Skin of body (tissue), 2 donors: ENCODE measurements around the gene STIP1. TPM values are rescaled to one million over a fixed set of nuclear protein-coding genes. Genes with fewer than 3 reads are reported as not detected.
A peak's percentile ranks its signal among the peaks of the same experiment; 100 is the strongest.

Experiments
- DNase-seq: peaks from one replicate; lab custom pipeline; 2025; lab: John Stamatoyannopoulos, UW
- total RNA-seq: library from RNA; depleted of rRNA; stranded (reverse); fragments of >200 nt; gene quantifications from one replicate; pipeline ENCODE4 v1.2.3, GENCODE V29; 2014

The STIP1 gene
- total RNA-seq = 67.6 TPM

DNA sequence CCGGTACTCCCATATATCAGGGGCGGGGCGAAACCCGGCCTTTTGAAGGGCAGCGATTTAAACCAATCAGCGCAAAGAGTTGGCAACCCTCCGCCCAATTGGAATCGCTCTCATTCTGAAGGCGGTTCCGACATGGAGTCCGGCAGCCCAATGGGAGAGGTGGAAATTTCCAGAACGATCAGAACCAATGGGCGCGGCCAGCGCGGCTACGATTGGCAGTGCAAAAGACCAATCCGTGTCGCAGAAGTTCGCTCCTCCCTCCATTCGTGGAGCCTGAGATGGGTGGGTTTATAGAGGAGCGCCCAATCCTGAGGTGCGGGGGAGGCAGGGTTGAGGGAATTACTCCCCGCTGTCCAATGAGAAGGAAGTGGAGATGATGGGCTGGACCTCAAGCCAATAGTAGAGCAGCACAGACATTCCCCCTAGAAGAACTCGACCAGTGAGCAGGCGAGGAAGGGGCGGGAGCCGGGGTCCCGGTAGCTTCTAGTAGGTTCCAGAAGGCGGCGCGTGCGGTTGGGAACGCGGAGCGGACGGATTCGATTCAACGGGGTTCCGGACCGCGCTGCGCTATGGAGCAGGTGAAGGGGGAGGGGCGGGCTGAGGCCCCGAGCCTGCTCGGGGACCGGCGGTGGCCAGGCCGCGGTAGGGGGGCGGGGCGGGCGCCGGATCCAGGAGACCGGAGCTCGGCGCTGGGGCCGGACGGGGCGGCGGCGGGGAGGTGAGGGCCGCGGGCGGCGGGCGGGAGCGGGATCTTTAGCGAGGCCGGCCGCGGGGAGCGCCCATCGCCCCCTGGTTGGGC is at the start of gene STIP1:
TSS of gene STIP1 (plus strand) at position 479 of the 799 bp plus-strand sequence. CDS start at position 570, 91 bp downstream.
- DNase-seq = peak; percentile 100

DNA sequence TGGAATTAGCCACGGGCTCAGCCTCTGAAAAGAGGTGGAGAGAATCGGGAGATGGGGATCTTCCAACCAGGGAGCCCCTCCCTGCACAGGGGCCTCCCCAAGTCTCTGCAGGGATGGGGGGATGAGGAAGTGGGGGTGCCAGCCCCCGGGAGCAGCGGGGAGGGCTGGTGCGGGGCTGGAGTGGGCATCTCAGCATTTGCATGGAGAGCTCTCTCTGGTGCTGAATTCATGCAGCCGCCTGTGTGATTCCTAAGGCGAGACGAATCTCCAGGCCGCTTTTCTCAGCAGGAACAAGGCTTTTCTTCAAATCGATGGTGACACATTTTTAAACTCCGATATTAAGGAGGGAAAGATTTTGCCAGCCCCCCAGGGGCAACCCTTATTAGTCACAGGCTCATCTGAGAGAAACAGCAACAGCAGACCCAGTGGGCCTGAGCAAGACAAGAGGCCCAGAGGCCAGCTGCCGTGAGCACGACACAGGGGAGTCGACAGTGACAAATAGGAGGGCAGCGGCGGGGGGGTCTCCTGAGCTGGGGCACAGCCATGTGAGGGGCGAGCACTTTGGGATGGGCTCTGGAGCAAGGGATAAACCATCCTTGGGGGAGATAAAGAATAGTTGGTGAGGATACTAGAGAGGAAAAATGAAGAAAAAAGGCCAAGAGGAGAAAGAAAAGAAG is 49.1 kb upstream of the STIP1 start:
- no peak for DNase-seq

DNA sequence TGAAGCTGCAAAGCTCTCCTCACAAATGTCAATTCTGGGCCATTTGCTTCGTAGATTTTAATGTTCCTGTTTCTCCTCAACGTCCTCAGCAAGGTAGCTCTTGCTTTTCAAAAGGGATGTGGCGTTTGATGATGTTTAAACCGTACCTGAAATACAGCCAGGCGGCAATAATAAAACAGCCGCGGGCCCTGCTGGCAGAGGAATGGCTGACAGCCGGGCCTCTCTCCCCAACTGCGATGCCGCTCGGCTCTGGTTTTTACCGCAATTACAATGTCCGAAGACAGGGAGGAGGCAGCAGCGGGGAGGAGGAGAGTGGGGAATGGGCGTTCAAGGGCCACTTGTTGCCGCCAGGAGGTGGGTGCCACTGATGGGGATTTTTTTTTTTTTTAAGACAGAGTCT is 47.6 kb upstream of the STIP1 start:
- no peak for DNase-seq

DNA sequence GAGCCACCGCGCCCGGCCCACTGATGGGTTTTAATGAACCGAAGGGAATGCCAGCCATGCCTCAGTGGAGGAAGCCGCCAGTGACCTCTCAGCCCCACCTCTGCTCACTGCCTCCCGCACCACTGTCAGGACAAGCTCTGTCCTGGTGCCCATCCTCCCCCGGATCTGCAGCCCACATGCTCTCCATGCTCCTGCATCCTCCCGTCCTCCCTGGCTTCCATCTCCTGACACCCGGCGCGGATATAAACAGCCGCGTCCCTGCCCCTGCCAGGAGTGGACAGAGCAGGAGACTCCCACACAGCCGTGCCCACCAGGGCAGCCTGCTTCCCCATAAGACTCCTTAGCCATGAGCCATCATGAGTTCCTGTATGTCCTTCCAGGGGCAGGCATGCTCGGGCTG is 46.9 kb upstream of the STIP1 start:
- DNase-seq = no peak

DNA sequence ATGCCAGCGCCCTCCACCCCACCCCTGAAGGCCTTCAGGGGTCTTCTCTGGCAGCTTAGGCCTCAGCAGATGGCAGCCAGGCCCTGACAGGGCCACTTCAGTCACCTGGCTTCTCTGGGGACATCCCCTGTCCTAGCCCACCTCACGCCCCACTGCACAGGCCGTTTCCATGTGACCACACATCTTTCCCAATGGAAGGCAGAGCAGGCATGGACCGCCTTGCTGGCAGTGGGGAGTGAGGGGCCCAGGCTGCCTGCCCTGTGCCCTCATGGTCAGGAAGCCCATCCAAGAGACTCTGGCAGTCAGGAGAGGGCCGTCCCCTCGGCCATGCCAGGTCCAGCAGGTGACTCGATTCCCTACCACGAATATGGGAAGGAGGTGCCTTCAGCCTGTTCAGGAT is 45.9 kb upstream of the STIP1 start:
- no peak for DNase-seq

DNA sequence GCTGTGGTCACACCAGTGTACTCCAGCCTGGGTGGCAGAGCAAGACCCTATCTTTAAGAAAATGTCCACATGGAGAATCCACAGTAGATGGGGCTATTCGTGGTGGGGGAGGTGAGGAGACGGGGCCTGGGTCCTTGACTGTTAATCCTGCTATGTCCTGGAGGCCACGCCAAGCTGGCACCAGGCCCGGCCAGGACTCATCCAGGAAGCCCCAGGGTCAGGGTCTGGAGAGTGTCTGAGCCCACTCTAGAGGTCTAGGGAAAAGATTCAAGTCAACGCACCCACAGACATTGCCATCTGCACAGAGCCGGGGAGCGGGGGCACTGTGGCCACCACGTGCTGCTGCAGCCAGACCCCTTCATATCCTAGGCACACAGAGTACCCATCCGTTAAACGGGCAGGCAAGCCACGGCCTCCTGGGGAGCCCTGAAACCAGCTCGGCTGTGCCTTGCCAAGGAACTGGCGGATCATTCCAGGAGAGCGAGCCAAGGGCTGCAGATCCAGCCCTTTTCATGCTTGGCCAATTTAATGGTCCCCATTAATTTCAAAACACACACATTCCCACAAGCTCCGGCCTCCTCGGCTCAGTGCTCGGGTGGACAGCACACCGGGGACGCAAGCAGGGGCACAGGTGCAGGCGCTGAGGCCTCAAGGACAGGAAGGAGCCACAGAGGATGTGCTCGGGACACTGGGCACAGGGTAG is 44.7 kb upstream of the STIP1 start:
- no peak for DNase-seq

DNA sequence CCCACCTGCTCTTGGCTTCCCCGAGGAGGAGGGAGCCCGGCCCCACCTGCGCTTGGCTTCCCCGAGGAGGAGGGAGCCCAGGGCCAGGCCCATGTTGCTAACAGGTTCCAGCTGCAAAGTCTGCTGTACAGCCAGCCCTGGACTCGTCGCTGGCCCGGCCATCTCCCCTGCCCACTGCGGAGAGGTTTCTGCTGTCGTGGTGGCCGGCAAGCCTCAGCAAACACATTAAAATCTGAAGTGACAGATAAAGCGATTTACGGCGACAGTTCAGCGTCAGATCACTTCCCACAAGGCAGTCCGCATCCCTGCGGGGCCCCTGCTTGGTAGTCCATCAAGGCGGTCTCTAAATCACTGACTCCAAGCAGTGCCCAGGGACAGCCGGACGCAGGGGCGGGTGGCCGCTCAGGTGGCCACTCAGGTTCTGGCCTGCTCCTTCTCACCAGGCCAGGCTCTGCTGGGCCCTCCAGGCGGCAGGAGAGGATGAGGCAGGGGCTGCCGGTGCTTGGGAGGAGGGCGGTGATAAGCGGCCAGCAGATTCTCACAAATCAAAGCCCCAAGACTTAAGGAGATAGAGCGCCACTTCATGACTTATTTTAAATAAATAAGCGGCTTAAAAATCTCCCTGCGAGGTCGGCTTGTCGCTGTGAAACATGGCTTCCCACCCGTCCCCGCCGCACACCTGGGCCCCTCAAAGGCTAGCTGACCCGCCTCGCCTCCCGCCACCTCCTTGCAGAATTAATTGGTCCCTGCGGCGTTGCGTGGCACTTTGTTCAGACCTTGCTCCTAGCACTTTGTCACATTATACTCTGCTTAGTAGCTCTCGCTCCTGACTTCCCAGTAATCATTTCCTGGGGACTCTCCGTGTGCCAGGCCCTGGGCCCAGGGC is 41.1 kb upstream of the STIP1 start:
- no peak for DNase-seq

DNA sequence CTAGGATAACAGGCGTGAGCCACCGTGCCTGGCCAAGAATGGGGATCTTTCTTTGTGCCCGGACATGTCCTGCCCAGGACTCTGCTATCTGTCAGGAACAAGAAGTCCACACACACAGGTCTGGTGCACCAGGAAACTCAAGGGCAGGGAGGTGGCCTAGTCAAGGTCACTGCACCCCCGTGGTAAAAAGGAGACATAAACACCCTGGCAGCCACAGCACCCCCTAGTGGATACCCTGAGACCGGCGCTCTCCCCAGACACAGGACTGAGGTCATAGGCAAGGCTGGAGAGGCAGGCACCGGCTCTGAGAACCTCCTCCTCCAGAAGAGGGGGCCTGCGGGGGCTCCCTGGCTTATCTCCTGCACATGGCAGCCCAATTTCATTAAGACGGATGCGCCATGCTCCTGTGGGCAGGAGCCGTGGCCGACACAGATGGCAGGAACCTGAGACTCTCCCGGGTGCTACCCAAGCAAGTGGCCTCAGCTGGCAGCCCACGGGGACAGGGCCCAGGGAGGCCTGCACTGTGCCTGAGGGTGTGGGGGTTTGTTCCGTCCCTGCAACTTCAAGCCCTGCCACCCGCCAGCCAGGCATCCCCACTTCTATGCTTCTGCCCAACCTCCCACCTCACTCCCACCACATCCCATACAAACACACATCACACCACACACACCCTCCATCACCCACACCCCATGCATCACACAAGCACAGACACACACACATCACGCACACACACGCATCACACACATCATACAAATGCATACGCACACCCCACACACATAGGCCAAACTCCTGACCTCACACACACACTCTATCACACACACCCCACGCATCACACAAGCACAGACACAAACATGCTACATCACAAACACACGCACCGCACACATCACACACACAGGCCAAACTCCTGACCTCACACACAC is 39.7 kb upstream of the STIP1 start:
- DNase-seq = no peak

DNA sequence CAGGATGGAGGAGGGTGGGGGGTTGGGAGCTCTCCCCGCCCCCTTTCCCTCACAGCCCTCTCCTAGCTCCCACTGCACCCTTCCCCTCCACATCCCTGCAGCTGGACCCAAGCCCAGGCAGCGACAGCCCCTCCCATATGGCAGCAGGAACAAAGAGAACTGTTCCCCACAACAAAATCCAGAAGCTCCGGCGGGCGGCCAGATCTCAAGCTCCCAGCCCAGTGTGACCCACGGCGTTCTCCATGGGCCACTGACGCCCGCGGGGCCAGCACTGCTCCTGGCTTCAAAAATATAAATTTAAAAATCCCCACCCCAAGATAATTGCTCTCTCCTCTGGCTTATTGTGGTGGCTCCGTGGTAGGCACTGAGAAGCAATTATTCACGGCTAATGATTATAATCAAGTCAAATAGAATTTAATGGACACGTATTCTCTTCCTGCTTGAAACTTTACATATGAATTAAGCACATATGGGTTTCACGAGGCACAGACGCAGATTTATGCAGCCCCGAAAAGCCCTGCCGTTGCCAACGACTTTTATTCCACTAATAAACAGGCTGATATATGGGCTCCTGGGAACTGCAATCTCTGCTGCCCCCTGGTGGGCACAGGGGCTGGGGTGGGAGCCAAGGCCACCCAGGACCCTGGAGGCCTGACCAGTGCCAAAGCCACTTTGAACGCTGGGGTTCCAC is 37.6 kb upstream of the STIP1 start:
- peak; percentile 88 for DNase-seq

DNA sequence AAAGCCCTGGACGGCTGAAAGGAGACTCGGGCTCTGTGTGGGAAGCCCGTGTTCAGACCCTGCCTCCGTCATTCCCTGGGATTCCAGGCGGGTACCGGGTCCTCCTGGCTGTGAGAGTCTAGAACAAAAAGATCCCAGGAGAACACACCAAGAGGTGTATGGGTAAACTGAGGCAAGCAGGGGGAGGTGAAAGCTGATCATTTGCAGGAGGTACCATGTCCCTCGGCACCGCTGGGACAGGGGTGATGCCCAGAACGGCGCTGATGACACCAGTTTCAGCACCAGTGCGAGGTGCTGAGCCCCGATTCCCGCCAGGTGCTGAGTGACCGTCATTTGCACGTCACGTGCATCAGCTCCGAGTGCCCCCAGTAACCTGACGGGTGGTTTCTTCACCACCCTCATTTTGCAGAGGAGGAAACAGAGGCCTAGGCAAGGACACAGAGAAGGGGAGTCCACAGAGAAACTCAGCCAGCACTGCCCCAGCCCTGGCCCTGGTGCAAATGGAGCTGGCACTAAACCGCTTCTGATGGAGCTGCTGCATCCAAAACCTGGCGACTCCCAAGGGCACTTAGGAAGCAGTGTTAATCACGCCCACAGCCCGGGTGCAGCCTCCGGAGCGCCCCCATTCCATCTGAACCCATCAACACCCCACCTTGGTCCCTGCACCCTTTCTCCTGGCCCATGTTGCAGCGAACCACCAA is 36.9 kb upstream of the STIP1 start:
- no peak for DNase-seq

DNA sequence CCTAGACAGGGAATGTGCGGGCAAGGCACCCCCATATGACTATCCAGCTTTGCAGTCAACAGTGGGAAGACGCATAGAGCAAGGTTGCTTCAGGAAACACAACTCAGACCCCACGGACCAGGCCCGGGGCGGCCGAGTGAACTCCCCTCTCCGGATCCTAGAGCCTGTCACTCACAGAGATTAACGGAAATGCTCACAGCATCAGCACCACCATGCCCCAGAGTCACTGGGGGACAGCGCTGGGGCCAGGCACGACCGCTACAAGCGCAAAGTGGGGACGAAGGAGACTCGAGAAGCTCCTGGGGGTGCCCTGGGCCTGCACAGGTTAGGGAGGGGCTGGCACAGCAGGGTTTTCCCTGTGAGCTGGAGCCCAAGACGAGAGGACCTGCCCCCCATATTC is 35.9 kb upstream of the STIP1 start:
- no peak for DNase-seq

DNA sequence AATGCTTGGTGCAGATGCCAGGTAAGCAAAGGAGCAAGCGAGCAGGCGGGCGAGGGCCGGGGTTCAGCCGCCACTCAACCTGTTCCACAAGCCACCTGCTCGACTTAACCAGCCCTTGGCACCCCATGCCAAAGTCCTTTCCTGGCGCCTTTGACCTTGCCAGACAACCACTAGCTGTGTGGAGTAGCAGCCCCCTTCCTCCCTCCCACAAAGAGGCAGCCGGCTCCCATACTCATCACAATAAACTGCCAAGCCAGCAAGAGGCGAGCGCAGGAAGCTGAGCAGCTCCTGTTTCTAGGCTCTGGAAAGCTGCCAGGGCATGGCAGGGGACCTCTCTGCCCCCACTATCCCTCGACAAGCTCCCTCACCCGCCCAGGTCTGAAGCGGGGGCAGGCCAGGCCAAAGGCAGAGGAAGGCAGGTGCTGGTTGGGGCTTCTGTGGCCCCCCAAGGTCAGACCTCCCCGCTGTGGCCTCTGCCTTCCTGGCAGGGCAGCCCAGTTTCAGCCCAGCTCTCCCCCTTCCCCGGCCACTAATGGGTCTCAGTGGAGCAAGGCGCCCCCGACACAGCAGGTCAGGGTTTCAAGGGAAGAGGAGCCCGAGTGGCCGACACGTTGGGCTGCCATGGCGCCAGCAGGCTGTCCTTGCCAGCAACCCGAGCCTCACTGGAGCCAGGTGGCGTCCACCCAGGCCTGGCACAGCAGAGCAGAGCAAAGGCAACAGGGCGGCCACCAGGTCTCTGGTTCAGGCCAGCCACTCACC is 35.3 kb upstream of the STIP1 start:
- DNase-seq = no peak

DNA sequence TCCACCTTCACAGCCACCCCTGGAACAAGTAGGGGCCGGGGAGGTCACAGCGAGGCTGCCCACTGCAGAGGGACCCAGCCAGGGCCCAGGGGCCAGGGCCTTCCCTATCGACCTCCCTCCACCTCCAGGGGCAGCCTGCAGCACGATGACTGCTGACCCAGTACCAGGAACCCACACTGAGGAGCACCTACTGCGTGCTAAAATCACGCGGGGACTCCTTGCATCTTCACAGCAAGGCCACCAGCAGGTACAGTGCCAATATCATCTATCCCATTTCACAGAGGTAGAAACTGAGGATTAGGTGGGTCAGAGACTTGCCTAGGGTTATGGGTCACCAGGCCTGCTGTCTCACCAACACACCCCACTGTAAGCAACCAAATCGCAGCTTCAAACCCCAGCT is 34.6 kb upstream of the STIP1 start:
- no peak for DNase-seq

DNA sequence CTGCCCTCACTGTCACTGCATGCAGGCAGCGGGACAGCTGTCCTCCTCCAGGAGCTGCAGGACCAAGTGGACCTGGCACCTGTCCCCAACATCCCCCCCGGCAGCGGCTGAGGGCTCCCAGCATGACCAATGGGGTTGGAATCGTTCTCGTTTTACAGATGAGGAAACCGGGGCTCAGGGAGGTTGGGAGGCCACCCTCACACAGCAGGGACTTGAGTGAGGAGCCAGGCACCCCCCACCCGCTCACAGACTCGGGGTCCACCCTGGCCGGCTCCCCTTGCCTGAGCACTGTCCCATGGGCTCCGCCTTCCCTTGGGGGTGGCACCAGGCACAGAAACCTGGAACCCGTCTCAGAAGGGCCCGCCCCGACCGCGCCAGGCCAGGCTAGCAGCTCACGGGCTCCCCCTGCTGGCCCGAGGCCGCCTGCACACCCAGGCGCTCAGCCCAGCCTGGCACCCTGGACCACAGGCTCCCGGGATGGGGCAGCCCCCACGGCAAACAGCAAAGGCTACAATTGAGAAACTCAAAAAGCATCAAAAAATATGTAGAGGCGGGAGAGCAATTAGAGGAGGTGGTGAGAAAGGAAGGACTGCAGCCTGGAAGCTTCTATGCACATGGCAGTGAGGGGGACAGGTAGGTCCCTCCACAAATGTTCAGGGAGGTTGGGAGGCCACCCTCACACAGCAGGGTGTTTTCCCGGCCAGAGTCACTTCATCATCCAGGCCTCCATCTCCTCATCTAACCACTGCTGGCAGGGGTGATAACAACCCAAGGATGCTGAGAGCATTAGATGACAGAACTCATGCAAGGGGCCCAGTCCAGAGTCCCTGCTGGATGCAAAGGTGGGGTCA is 32.9 kb upstream of the STIP1 start:
- peak; percentile 18 for DNase-seq

DNA sequence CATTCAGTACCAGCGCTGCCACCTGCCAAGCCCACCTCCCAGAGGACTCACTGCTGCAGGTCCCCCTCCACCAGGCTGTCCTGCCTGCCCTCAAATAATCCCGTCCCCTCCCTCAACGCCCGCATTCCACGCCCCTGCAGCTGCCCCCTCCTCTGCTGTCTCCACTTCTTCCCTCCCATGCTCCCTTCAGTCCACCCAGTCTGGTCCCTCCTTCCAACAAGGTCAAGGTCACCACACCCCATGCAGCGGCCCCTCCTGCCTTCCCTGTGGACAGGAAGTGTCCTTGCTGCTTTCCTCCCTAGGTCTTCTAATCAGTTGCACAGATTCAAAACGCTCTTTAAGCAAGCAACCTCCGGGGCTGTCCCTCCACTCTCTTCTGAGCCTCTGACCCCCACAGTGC is 32.2 kb upstream of the STIP1 start:
- DNase-seq = no peak

DNA sequence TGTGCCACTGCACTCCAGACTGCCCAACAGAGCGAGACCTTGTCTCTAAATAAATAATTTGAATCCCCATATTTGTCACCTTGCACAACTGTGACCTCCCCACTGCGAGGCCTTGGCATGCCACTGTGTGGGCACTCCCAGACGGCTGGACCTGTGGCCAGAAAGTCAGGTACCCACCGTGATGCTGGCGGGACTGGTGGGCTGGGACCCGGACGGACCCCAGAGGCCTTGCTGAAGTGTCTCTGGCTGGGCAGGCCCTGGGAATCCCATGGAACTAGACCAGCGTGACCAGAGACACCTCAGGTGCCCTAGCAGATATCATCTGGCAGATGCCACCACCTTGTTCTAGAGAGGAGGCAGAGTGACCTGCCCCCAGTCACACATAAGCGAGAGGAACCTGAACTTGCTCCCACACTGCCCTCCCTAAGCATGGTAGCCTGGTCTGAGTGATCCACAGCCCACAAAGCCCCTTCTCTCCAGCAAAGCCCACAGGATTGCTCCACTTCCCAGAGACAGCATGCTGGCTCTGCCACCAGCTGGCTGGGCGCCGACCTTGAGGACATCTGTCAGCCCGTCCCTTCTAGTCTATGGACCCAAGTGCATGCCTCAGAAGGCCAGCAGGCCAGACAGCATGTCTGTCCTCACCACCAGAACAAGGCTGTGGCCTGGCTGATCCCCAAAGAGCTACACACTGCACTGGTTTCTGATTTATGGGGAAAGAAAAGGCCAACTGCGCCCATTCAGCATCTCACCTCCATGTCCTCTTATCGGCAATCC is 29.5 kb upstream of the STIP1 start:
- DNase-seq = no peak
